Measurements from ENCODE around the gene GSPT1.

Gene GSPT1

DNA sequence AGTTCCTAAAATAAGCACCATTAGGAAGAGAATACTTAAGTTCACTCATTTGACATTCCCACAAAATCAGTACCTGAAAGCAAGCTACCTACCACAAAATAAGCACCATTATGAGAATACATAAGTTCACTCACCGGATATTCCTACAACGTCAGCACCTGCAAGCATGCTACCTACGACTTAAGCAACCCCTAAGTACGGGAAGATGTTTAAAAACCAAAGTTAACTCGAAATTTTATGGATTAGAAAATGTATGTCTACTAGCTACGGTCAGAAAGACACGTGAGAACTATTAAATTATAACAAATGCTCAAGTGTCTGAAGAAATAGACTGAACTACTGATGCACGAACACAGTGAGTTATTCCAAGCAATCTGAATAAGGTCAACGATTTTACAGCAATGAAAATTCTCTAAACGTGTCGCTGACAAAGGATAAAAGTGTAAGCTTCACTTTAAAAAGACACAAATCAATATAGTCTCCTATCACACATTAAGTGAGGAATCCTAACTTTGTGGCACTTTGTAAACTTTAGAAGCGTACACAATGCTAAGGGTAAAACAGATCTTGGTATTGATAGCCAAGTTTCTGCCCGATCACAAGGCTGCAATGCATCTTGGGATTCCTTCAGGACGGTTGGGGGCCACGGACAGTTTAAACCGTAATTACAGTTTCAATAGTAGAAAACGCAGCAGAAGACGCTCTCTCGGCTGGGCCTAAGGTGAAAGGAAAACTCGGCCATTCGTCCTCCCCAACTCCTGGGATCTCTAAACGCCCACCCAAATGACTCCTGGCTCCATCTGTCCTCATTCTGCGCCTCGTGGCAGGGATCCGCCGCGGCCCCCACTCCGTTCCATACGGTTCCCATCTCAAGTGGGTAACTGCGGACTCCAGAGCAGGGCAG, 1.3 kb downstream of the GSPT1 start:
- Histone ChIP-seq H4K20me1 (ENCODE audit: insufficient read depth, low read length) (peaks cover 47% of the 10 kb centered on the region), H3K4me2 (ENCODE audit: insufficient read depth, low read length) (peak overlapping the region; percentile 75), H3K27ac (ENCODE audit: low read length) (peak overlapping the region; percentile 68), H3K27me3 (ENCODE audit: insufficient read depth, low read length, poor library complexity) (no peaks in the 10 kb centered on the region), H3K36me3 (ENCODE audit: insufficient read depth, low read length) (peaks cover 18% of the 10 kb centered on the region; the same call in 1 of the 2 replicates), H3K9me3 (ENCODE audit: insufficient read depth, low read length, severe bottlenecking) (no peaks in the 10 kb centered on the region), H3K79me2 (ENCODE audit: insufficient read depth, low read length) (peaks cover 62% of the 10 kb centered on the region), H3K4me1 (ENCODE audit: insufficient read depth, low read length) (peaks cover 33% of the 10 kb centered on the region), H3K4me3 (ENCODE audit: low read depth in 1 of 2, low read length in 2 of 2) (peak overlapping the region; percentile 17 to 67), H2AFZ (ENCODE audit: low read depth, low read length) (peak overlapping the region; percentile 46), H3K9ac (ENCODE audit: low read depth, low read length) (peak overlapping the region; percentile 68)
- TF ChIP-seq CTCF (IDR thresholded peaks at IDR 0.05; ENCODE audit: borderline replicate concordance, extremely low read depth, low read length, poor library complexity, severe bottlenecking) (no peak), EZH2 (IDR thresholded peaks at IDR 0.05; ENCODE audit: borderline replicate concordance, low read depth, low read length, severe bottlenecking) (no peak)
- ATAC-seq (ENCODE audit: insufficient read depth, low read depth) (no peak), DNase-seq (peak; percentile 53)

DNA sequence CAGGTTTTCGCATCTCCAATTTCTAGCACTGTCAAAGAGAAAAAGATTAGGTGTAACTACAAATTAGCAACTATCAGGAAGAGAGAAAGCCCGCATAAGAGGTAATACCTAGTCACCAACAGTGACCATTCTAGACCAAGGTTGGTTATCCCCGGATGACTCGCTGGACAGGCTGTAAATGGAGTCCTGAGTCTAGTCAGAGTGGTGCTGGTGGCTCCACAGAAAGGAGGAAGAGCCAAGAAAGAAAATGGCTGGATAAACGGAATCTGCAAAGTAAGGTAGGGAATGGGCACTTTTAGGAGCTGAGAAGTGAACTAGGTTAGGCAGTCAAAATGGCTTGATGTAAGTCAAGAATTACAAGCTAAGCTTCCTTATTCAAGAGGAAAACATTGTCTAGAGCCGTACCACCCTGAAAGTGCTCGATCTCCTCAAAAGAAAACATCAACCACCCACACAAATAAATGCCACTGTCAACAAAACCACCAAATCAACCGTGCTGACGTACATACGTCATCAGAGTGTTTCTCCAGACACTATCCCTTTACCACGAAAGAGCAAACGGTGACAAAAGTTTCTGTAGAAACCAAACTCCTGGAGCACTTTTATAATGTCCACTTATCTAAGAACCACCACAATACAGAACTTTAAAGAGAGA, 2.2 kb downstream of the GSPT1 start:
- DNase-seq (no peak), ATAC-seq (ENCODE audit: insufficient read depth, low read depth) (no peak)
- peak overlapping the region; percentile 68 for H3K9ac ChIP-seq (ENCODE audit: low read depth, low read length)
- no peak overlapping the region for H2AFZ ChIP-seq (ENCODE audit: low read depth, low read length)
- no peaks in the 10 kb centered on the region for H3K27me3 ChIP-seq (ENCODE audit: insufficient read depth, low read length, poor library complexity)
- H3K27ac ChIP-seq (ENCODE audit: low read length) = peak overlapping the region; percentile 20; the same call in 1 of the 2 replicates
- peaks cover 55% of the 10 kb centered on the region for H4K20me1 ChIP-seq (ENCODE audit: insufficient read depth, low read length)
- H3K9me3 ChIP-seq (ENCODE audit: insufficient read depth, low read length, severe bottlenecking) = no peaks in the 10 kb centered on the region
- H3K4me2 ChIP-seq (ENCODE audit: insufficient read depth, low read length) = peak overlapping the region; percentile 75
- peak overlapping the region; percentile 17 to 67; a peak in 3 of 4 replicates for H3K4me3 ChIP-seq (ENCODE audit: low read depth in 1 of 2, low read length in 2 of 2)
- peaks cover 18% of the 10 kb centered on the region; the same call in 1 of the 2 replicates for H3K36me3 ChIP-seq (ENCODE audit: insufficient read depth, low read length)
- peaks cover 71% of the 10 kb centered on the region for H3K79me2 ChIP-seq (ENCODE audit: insufficient read depth, low read length)
- H3K4me1 ChIP-seq (ENCODE audit: insufficient read depth, low read length) = peaks cover 33% of the 10 kb centered on the region
- TF ChIP-seq EZH2 (IDR thresholded peaks at IDR 0.05; ENCODE audit: borderline replicate concordance, low read depth, low read length, severe bottlenecking) (no peak), CTCF (IDR thresholded peaks at IDR 0.05; ENCODE audit: borderline replicate concordance, extremely low read depth, low read length, poor library complexity, severe bottlenecking) (no peak)

GRCh38 chr16:11909653-11910545, 5.9 kb downstream of the GSPT1 start:
- Histone ChIP-seq H3K4me2 (ENCODE audit: insufficient read depth, low read length) (no peak overlapping the region; the same call in 1 of the 2 replicates), H3K9me3 (ENCODE audit: insufficient read depth, low read length, severe bottlenecking) (no peaks in the 10 kb centered on the region), H2AFZ (ENCODE audit: low read depth, low read length) (no peak overlapping the region), H3K27ac (ENCODE audit: low read length) (no peak overlapping the region), H3K4me3 (ENCODE audit: low read depth in 1 of 2, low read length in 2 of 2) (no peak overlapping the region), H3K9ac (ENCODE audit: low read depth, low read length) (no peak overlapping the region), H3K4me1 (ENCODE audit: insufficient read depth, low read length) (peaks cover 25% of the 10 kb centered on the region), H3K27me3 (ENCODE audit: insufficient read depth, low read length, poor library complexity) (no peaks in the 10 kb centered on the region), H4K20me1 (ENCODE audit: insufficient read depth, low read length) (peaks cover 88% of the 10 kb centered on the region), H3K36me3 (ENCODE audit: insufficient read depth, low read length) (peaks cover 42% of the 10 kb centered on the region; the same call in 1 of the 2 replicates), H3K79me2 (ENCODE audit: insufficient read depth, low read length) (peaks cover 97% of the 10 kb centered on the region)
- no peak for ATAC-seq (ENCODE audit: insufficient read depth, low read depth)
- no peak for TF ChIP-seq EZH2 (IDR thresholded peaks at IDR 0.05; ENCODE audit: borderline replicate concordance, low read depth, low read length, severe bottlenecking)
- DNase-seq = no peak

Measured in DND-41 (cell line).